ENCODE data around the gene ATG5. TPM values are rescaled to one million over a fixed set of nuclear protein-coding genes. Genes with fewer than 3 reads are reported as not detected.

Gene ATG5
- total RNA-seq, 4 donors from 2014 or later = 25.3 to 47.8 (median 35.2) TPM

DNA sequence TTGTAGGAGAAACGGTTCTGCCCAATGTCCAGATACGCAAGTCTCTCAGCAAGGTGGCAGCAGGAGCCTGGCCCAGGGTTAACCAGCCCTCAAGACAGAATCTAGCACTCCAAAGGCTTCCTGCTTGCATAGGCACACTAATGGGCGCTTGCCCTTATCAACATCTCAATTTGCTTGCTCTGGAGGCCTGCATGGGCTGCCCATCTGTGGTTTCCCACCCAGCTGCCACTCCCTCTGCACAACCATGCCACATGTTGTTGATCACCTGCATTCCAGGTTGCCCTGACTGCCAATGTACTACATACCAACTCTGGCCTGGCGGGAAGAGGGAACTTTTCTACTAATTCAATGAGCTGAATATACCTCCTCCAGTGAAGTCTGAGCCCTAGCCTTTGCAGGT lies 74.6 kb downstream of the ATG5 start:
- Histone ChIP-seq H3K27ac (replicated peaks in 1 of 4) (no peak overlapping the region), H3K36me3 (peaks cover 0 to 9% (median 4%) of the 10 kb centered on the region in 4 donors), H3K27me3 (no peaks in the 10 kb centered on the region), H3K4me1 (peaks cover 0 to 39% (median 28%) of the 10 kb centered on the region in 4 donors), H3K9me3 (no peaks in the 10 kb centered on the region), H3K4me3 (no peak overlapping the region)
- no peak for DNase-seq (ENCODE audit: extremely low spot score)
- intact Hi-C loops (cut with DNase I) = no loop called here
- WGBS = 96% methylated on average over 4 of the region's 4 CpGs
- TF ChIP-seq EP300 (IDR thresholded peaks at IDR 0.05) (no peak), POLR2A (IDR thresholded peaks at IDR 0.05; ENCODE audit: low read depth) (no peak), POLR2AphosphoS5 (IDR thresholded peaks at IDR 0.05) (no peak)
- TF ChIP-seq, protein P1, sequence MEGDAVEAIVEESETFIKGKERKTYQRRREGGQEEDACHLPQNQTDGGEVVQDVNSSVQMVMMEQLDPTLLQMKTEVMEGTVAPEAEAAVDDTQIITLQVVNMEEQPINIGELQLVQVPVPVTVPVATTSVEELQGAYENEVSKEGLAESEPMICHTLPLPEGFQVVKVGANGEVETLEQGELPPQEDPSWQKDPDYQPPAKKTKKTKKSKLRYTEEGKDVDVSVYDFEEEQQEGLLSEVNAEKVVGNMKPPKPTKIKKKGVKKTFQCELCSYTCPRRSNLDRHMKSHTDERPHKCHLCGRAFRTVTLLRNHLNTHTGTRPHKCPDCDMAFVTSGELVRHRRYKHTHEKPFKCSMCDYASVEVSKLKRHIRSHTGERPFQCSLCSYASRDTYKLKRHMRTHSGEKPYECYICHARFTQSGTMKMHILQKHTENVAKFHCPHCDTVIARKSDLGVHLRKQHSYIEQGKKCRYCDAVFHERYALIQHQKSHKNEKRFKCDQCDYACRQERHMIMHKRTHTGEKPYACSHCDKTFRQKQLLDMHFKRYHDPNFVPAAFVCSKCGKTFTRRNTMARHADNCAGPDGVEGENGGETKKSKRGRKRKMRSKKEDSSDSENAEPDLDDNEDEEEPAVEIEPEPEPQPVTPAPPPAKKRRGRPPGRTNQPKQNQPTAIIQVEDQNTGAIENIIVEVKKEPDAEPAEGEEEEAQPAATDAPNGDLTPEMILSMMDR (IDR thresholded peaks at IDR 0.05) = no peak

DNA sequence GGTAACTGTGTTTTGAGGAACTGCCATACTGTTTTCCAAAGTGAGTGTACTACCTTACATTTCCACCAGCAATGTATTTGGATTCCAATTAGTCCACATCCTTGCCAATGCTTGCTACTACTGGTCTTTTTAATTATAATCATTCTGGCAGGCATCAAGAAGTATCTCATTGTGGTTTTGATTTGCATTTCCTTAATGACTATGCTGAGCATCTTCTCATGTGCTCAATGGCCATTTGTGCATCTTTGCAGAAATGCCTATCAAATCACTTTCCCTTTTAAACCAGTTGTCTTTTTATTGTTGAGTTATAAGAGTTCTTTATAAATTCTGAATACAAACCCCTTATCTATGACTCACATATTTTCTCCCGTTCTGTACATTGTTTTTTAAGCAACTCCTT lies 75.9 kb downstream of the ATG5 start:
- 85% methylated on average over 1 of the region's 1 CpG for WGBS
- H3K36me3 ChIP-seq = peaks cover 0 to 9% (median 4%) of the 10 kb centered on the region in 4 donors
- TF ChIP-seq, protein P1 (IDR thresholded peaks at IDR 0.05) = no peak
- TF ChIP-seq EP300 (IDR thresholded peaks at IDR 0.05) (no peak), POLR2AphosphoS5 (IDR thresholded peaks at IDR 0.05) (no peak), POLR2A (IDR thresholded peaks at IDR 0.05; ENCODE audit: low read depth) (no peak)
- no peak overlapping the region for H3K27ac ChIP-seq (replicated peaks in 1 of 4)
- intact Hi-C loops (cut with DNase I) = no loop called here
- no peak overlapping the region for H3K4me3 ChIP-seq
- DNase-seq (ENCODE audit: extremely low spot score) = no peak
- peaks cover 0 to 42% (median 29%) of the 10 kb centered on the region in 4 donors for H3K4me1 ChIP-seq
- no peaks in the 10 kb centered on the region for H3K9me3 ChIP-seq
- no peaks in the 10 kb centered on the region for H3K27me3 ChIP-seq

DNA sequence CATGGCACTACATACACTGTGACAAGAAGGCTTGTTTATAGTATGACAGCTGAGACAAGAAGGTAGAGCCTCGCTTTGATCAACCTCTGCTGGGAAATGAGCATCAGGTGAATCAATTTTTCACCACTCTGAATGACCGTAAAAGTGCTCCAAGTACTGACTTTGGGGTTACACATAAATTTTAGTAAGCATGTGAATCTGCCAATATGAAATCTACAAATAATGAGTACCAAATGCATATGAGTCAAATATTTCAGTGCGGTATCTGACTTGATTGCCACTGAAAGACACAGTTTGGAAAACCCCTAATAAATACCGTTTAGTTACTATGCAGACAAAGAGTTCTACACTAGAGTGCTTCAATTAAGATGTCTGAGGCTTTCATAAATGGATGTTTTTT lies 77.8 kb downstream of the ATG5 start:
- no peak for DNase-seq (ENCODE audit: extremely low spot score)
- TF ChIP-seq EP300 (IDR thresholded peaks at IDR 0.05) (no peak), POLR2A (IDR thresholded peaks at IDR 0.05; ENCODE audit: low read depth) (no peak), POLR2AphosphoS5 (IDR thresholded peaks at IDR 0.05) (no peak)
- TF ChIP-seq, protein P1 (IDR thresholded peaks at IDR 0.05) = no peak
- intact Hi-C loops (cut with DNase I) = no loop called here
- H3K4me1 ChIP-seq = peaks cover 0 to 29% (median 22%) of the 10 kb centered on the region in 4 donors
- H3K27ac ChIP-seq (replicated peaks in 1 of 4) = no peak overlapping the region
- WGBS = 98% methylated on average over 4 of the region's 4 CpGs
- peaks cover 0 to 9% (median 4%) of the 10 kb centered on the region in 4 donors for H3K36me3 ChIP-seq
- no peak overlapping the region for H3K4me3 ChIP-seq
- H3K9me3 ChIP-seq = no peaks in the 10 kb centered on the region
- H3K27me3 ChIP-seq = no peaks in the 10 kb centered on the region

DNA sequence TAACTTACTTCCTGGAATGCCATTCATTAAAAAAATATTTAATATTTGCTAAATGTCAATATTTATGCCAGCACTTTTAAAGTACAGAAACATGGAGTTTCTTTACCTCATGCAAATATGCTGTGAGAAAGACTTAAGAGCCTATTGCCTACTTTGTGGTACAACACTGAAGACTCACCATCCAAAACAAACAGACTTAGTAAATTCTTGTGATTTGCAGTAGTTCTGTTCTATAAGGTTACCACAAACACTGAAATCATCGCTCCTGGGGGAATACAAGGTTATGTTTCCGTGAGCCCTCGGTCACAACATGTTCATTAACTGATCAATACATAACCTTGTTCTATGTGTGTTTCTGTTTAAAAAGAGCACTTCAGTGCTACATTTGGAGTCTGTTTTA lies 78.3 kb downstream of the ATG5 start:
- intact Hi-C loops (cut with DNase I) = no loop called here
- WGBS = 94% methylated on average over 3 of the region's 3 CpGs
- Histone ChIP-seq H3K4me3 (no peak overlapping the region), H3K27me3 (no peaks in the 10 kb centered on the region), H3K36me3 (peaks cover 0 to 9% (median 4%) of the 10 kb centered on the region in 4 donors), H3K4me1 (peaks cover 0 to 27% (median 21%) of the 10 kb centered on the region in 4 donors), H3K27ac (replicated peaks in 1 of 4) (no peak overlapping the region), H3K9me3 (no peaks in the 10 kb centered on the region)
- no peak for DNase-seq (ENCODE audit: extremely low spot score)
- no peak for TF ChIP-seq POLR2A (IDR thresholded peaks at IDR 0.05; ENCODE audit: low read depth)
- no peak for TF ChIP-seq POLR2AphosphoS5 (IDR thresholded peaks at IDR 0.05)
- TF ChIP-seq, protein P1 (IDR thresholded peaks at IDR 0.05) = no peak
- no peak for TF ChIP-seq EP300 (IDR thresholded peaks at IDR 0.05)

DNA sequence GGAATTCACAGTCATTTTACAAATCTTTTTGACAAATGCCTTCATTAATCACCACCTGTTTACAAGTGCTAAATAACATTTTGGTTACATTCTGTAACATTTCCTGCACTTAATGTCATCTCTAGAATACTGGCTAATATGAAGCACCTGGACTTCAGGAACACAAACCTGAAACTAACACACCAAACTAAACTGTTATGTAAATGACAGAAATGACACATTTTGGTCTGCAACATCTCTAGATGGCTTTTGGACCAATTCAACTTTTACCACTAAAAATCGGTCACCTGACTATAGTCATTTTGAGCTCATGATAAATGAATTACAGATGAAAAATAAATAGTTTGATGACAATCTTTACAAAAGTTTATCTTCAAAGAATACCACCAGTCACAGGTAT lies 80.6 kb downstream of the ATG5 start:
- intact Hi-C loops (cut with DNase I) = no loop called here
- TF ChIP-seq POLR2AphosphoS5 (IDR thresholded peaks at IDR 0.05) (no peak), POLR2A (IDR thresholded peaks at IDR 0.05; ENCODE audit: low read depth) (no peak), EP300 (IDR thresholded peaks at IDR 0.05) (no peak)
- TF ChIP-seq, protein P1 (IDR thresholded peaks at IDR 0.05) = no peak
- Histone ChIP-seq H3K27ac (replicated peaks in 1 of 4) (no peak overlapping the region), H3K4me1 (peaks cover 0 to 19% (median 15%) of the 10 kb centered on the region in 4 donors), H3K9me3 (no peaks in the 10 kb centered on the region), H3K27me3 (no peaks in the 10 kb centered on the region), H3K4me3 (no peak overlapping the region), H3K36me3 (peaks cover 0 to 9% (median 4%) of the 10 kb centered on the region in 4 donors)
- 95% methylated on average over 1 of the region's 1 CpG for WGBS
- no peak for DNase-seq (ENCODE audit: extremely low spot score)
